BLaER1 (cell line): ENCODE data around the gene RORB.
"Not testable (repeated sequence)": the region's sequence is repeated elsewhere in the genome, so short reads cannot be mapped to it uniquely, and the experiment has no call there.

Experiments
- H3K27ac ChIP-seq: shearing (Covaris generic); formaldehyde crosslinking; 2 replicates; pipeline ENCODE4 v1.8.1; 2022
- H3K27me3 ChIP-seq: shearing (Covaris generic); formaldehyde crosslinking; 2 replicates; pipeline ENCODE4 v1.8.1; 2022
- H3K36me3 ChIP-seq: shearing (Covaris generic); formaldehyde crosslinking; 2 replicates; pipeline ENCODE4 v1.8.1; 2022
- H3K4me1 ChIP-seq: shearing (Covaris generic); formaldehyde crosslinking; 2 replicates; pipeline ENCODE4 v1.8.1; 2022
- H3K4me2 ChIP-seq: shearing (Covaris generic); formaldehyde crosslinking; 2 replicates; pipeline ENCODE4 v1.8.1; 2022
- H3K4me3 ChIP-seq: shearing (Covaris generic); formaldehyde crosslinking; 2 replicates; pipeline ENCODE4 v1.8.1; 2022
- H3K9ac ChIP-seq: shearing (Covaris generic); formaldehyde crosslinking; 2 replicates; pipeline ENCODE4 v1.8.1; 2022
- H3K9me3 ChIP-seq: shearing (Covaris generic); formaldehyde crosslinking; 2 replicates; pipeline ENCODE4 v1.8.1; 2022
- H4K20me1 ChIP-seq: shearing (Covaris generic); formaldehyde crosslinking; 2 replicates; pipeline ENCODE4 v1.8.1; 2022
- Cebpa-rat ChIP-seq: shearing (Covaris generic); IDR thresholded peaks from 2 replicates; pipeline ENCODE4 v1.8.1; 2022

Gene RORB

GRCh38 chr9:74511333-74511732 is 14.2 kb downstream of the RORB start:
- Histone ChIP-seq H3K9me3 (no peaks in the 10 kb centered on the region), H3K4me1 (peaks cover 20% of the 10 kb centered on the region; the same call in 1 of the 2 replicates), H3K36me3 (peaks cover 10% of the 10 kb centered on the region; the same call in 1 of the 2 replicates), H3K27me3 (no peaks in the 10 kb centered on the region), H4K20me1 (peaks cover 95% of the 10 kb centered on the region), H3K4me2 (no peak overlapping the region), H3K27ac (no peak overlapping the region), H3K9ac (no peak overlapping the region), H3K4me3 (no peak overlapping the region)
- TF ChIP-seq Cebpa-rat, result no peak

- H3K9me3 ChIP-seq, result no peaks in the 10 kb centered on the region
- H3K4me2 ChIP-seq, result no peak overlapping the region
- H3K27ac ChIP-seq, result no peak overlapping the region
- no peak overlapping the region for H3K9ac ChIP-seq
- H3K4me3 ChIP-seq, result no peak overlapping the region
- peaks cover 13% of the 10 kb centered on the region; the same call in 1 of the 2 replicates for H3K36me3 ChIP-seq
- H3K4me1 ChIP-seq, result peaks cover 9% of the 10 kb centered on the region; the same call in 1 of the 2 replicates
- no peak for TF ChIP-seq Cebpa-rat
- no peaks in the 10 kb centered on the region for H3K27me3 ChIP-seq
- H4K20me1 ChIP-seq, result peaks cover 95% of the 10 kb centered on the region
Measured at GRCh38 chr9:74512416-74512815, 15.3 kb downstream of the RORB start.

DNA sequence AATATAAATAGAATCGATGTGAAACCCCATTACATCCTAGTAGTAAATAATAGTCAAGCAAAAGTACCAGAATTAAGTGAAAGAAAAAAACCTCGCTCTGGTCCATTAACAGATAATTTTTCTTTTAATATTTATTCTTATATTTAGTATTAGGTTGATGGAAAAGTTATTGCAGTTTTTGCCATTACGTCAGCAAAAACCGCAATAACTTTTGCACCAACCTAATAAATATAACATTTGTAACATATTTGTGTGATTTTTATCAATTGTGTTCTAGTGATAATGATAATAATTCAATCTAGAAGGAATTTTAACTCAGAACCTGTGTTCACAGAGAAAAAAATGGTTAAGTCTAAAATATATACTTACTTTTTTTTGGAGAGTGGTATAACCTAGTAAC is 16.1 kb downstream of the RORB start:
- H4K20me1 ChIP-seq, result peaks cover 95% of the 10 kb centered on the region

GRCh38 chr9:74517188-74517587 is 20.1 kb downstream of the RORB start:
- Histone ChIP-seq H3K36me3 (peaks cover 24% of the 10 kb centered on the region), H3K27ac (no peak overlapping the region), H3K9me3 (no peaks in the 10 kb centered on the region), H3K4me2 (no peak overlapping the region), H3K27me3 (no peaks in the 10 kb centered on the region), H4K20me1 (peaks cover 96% of the 10 kb centered on the region), H3K9ac (no peak overlapping the region), H3K4me3 (no peak overlapping the region), H3K4me1 (peaks cover 24% of the 10 kb centered on the region)
- TF ChIP-seq Cebpa-rat, result no peak

More for the DNA sequence above, 16.1 kb downstream of the RORB start:
- H3K36me3 ChIP-seq, result peaks cover 19% of the 10 kb centered on the region
- H3K4me3 ChIP-seq, result no peak overlapping the region
- H3K4me2 ChIP-seq, result no peak overlapping the region
- H3K4me1 ChIP-seq, result peaks cover 15% of the 10 kb centered on the region
- no peak overlapping the region for H3K27ac ChIP-seq
- TF ChIP-seq Cebpa-rat, result no peak
- H3K9ac ChIP-seq, result no peak overlapping the region
- no peaks in the 10 kb centered on the region for H3K27me3 ChIP-seq
- H3K9me3 ChIP-seq, result no peaks in the 10 kb centered on the region

GRCh38 chr9:74519419-74519818 is 22.3 kb downstream of the RORB start:
- Histone ChIP-seq H3K4me1 (peaks cover 20% of the 10 kb centered on the region), H3K27me3 (no peaks in the 10 kb centered on the region), H3K4me2 (peak overlapping the region; percentile 45), H4K20me1 (peaks cover 97% of the 10 kb centered on the region), H3K27ac (no peak overlapping the region), H3K9ac (no peak overlapping the region), H3K4me3 (no peak overlapping the region), H3K36me3 (peaks cover 18% of the 10 kb centered on the region), H3K9me3 (no peaks in the 10 kb centered on the region)
- no peak for TF ChIP-seq Cebpa-rat

- no peak overlapping the region for H3K9ac ChIP-seq
- no peak overlapping the region for H3K4me3 ChIP-seq
- H3K27ac ChIP-seq, result no peak overlapping the region
- no peaks in the 10 kb centered on the region for H3K9me3 ChIP-seq
- peaks cover 93% of the 10 kb centered on the region for H4K20me1 ChIP-seq
- H3K27me3 ChIP-seq, result no peaks in the 10 kb centered on the region
- H3K4me2 ChIP-seq, result no peak overlapping the region
- no peak for TF ChIP-seq Cebpa-rat
- H3K4me1 ChIP-seq, result peaks cover 31% of the 10 kb centered on the region
- H3K36me3 ChIP-seq, result peaks cover 17% of the 10 kb centered on the region
Measured at GRCh38 chr9:74521009-74521408, 23.9 kb downstream of the RORB start.

- TF ChIP-seq Cebpa-rat, result no peak
- Histone ChIP-seq H3K4me1 (peaks cover 23% of the 10 kb centered on the region), H3K9me3 (no peaks in the 10 kb centered on the region), H3K27ac (no peak overlapping the region), H3K36me3 (peaks cover 15% of the 10 kb centered on the region), H3K27me3 (no peaks in the 10 kb centered on the region), H3K9ac (no peak overlapping the region), H4K20me1 (peaks cover 91% of the 10 kb centered on the region), H3K4me3 (no peak overlapping the region), H3K4me2 (no peak overlapping the region)
Measured at GRCh38 chr9:74524289-74524688, 27.2 kb downstream of the RORB start.

- H3K36me3 ChIP-seq, result peaks cover 21% of the 10 kb centered on the region
- H3K4me3 ChIP-seq, result no peak overlapping the region
- peaks cover 83% of the 10 kb centered on the region for H4K20me1 ChIP-seq
- H3K27ac ChIP-seq, result no peak overlapping the region
- no peaks in the 10 kb centered on the region for H3K9me3 ChIP-seq
- H3K9ac ChIP-seq, result no peak overlapping the region
- H3K4me2 ChIP-seq, result peak overlapping the region; percentile 29
- no peak for TF ChIP-seq Cebpa-rat
- H3K27me3 ChIP-seq, result no peaks in the 10 kb centered on the region
- H3K4me1 ChIP-seq, result peaks cover 20% of the 10 kb centered on the region
Measured at GRCh38 chr9:74526215-74526614, 29.1 kb downstream of the RORB start.

GRCh38 chr9:74527718-74528117 is 30.6 kb downstream of the RORB start:
- no peaks in the 10 kb centered on the region for H3K9me3 ChIP-seq
- H4K20me1 ChIP-seq, result peaks cover 73% of the 10 kb centered on the region
- no peak overlapping the region for H3K4me3 ChIP-seq
- H3K27me3 ChIP-seq, result no peaks in the 10 kb centered on the region
- peaks cover 21% of the 10 kb centered on the region for H3K36me3 ChIP-seq
- no peak for TF ChIP-seq Cebpa-rat
- H3K4me2 ChIP-seq, result no peak overlapping the region
- no peak overlapping the region for H3K27ac ChIP-seq
- H3K4me1 ChIP-seq, result peaks cover 20% of the 10 kb centered on the region
- H3K9ac ChIP-seq, result no peak overlapping the region

DNA sequence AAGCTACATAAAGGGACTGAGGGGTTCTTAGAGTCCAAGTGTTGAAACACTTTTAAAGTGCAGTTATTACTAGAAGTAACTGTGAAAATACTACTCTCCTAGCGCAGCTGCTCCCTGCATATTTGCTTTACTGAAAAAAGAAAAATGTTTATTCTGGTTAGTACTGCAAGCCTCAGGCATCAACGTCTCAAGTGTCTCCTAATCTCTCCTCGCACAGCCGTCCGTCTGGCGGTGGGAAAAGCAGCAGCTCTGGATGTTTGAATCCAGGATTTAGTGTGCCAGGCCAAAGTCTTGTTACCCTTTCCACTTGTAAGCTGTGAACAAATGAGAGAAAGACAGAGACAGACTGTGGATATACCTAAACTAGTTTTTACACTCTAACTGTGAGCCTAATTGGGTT is 31.1 kb downstream of the RORB start:
- Histone ChIP-seq H3K9me3 (no peaks in the 10 kb centered on the region), H3K9ac (no peak overlapping the region), H3K4me1 (peaks cover 25% of the 10 kb centered on the region)

GRCh38 chr9:74530458-74530857 is 33.3 kb downstream of the RORB start:
- peaks cover 22% of the 10 kb centered on the region for H3K4me1 ChIP-seq
- H3K9me3 ChIP-seq, H3K4me2 ChIP-seq, H3K27ac ChIP-seq, H3K4me3 ChIP-seq, H3K27me3 ChIP-seq, H3K9ac ChIP-seq: not testable (repeated sequence)
- peaks cover 76% of the 10 kb centered on the region for H4K20me1 ChIP-seq
- H3K36me3 ChIP-seq, result peaks cover 43% of the 10 kb centered on the region

More for the DNA sequence above, 31.1 kb downstream of the RORB start:
- no peak overlapping the region for H3K4me2 ChIP-seq
- peaks cover 25% of the 10 kb centered on the region for H3K36me3 ChIP-seq
- no peak for TF ChIP-seq Cebpa-rat
- no peak overlapping the region for H3K4me3 ChIP-seq
- H4K20me1 ChIP-seq, result peaks cover 73% of the 10 kb centered on the region
- no peak overlapping the region; the same call in 1 of the 2 replicates for H3K27ac ChIP-seq
- H3K27me3 ChIP-seq, result no peaks in the 10 kb centered on the region
